Endothelial cell of umbilical vein (primary cell): ENCODE data around the gene RESP18. TPM values are rescaled to one million over a fixed set of nuclear protein-coding genes. Genes with fewer than 3 reads are reported as not detected.

Experiments
- BruUV-seq: library from RNA; stranded (reverse); fragments of 400-500 nt; replicated peaks from 2 replicates; lab custom pipeline; 2021; lab: Mats Ljungman, UMichigan
- CTCF ChIA-PET: fragments of 300-600, 350-600 bp; sonication (Branson Sonifier 250); formaldehyde crosslinking; loops from one replicate; lab custom pipeline; 2021; ENCODE audit warnings: antibody characterized with exemption, inconsistent platforms; lab: Charles Lee
- POLR2A ChIA-PET: fragments of 300-600, 350-600 bp; sonication (Branson Sonifier 250); formaldehyde crosslinking; loops from one replicate; lab custom pipeline; 2021; ENCODE audit warnings: antibody characterized with exemption, inconsistent platforms; lab: Charles Lee
- DNase-seq: peaks from one replicate; pipeline ENCODE4 v3.0.0-alpha.2; 2011; ENCODE audit warnings: low read depth, low spot score
- FAIRE-seq: peaks from 2 replicates; lab custom pipeline; 2011; peaks lifted over from hg19 to GRCh38; lab: Jason Lieb, UNC
- H2AFZ ChIP-seq: 2 replicates; pipeline ENCODE4 v1.6.0; 2012; ENCODE audit warnings: low read depth, low read length, control low read depth, inconsistent platforms
- H3K27ac ChIP-seq: 2 replicates; pipeline ENCODE4 v1.5.1; 2011; ENCODE audit warnings: low read depth, mild to moderate bottlenecking, control low read depth, low read length, moderate library complexity; ENCODE audit not compliant: insufficient read depth
- H3K27me3 ChIP-seq, 2 experiments: 2 replicates each; pipeline versions ENCODE4 v1.6.0 to v1.6.1; 2011; ENCODE audit warnings: low read length in 2 of 2, mixed read lengths in 1 of 2; ENCODE audit not compliant: control insufficient read depth in 2 of 2, insufficient read depth in 2 of 2
- H3K36me3 ChIP-seq, 2 experiments: 2 replicates in 1 of 2; 3 replicates in 1 of 2; pipeline ENCODE4 v1.5.1; 2011; ENCODE audit warnings: low read length in 2 of 2, mild to moderate bottlenecking in 1 of 2, moderate library complexity in 1 of 2; ENCODE audit not compliant: control insufficient read depth in 2 of 2, insufficient read depth in 2 of 2; ENCODE audit errors: extremely low read depth in 1 of 2
- H3K4me1 ChIP-seq: 3 replicates; pipeline ENCODE4 v1.5.1; 2011; ENCODE audit warnings: mild to moderate bottlenecking, low read length; ENCODE audit not compliant: control insufficient read depth, insufficient read depth; ENCODE audit errors: extremely low read depth
- H3K4me2 ChIP-seq: 2 replicates; pipeline ENCODE4 v1.6.1; 2011; ENCODE audit warnings: low read length, control low read depth, mixed read lengths; ENCODE audit not compliant: insufficient read depth
- H3K4me3 ChIP-seq, 3 experiments: fragments of 200-600 bp in 1 of 3; sonication (generic), shearing (Covaris generic) in 1 of 3; replicated peaks in 1 of 3; 2 replicates each; pipeline ENCODE4 v1.5.1; 2011 to 2016; ENCODE audit warnings: control low read depth in 3 of 3, low read length in 3 of 3, mild to moderate bottlenecking in 2 of 3, inconsistent platforms in 1 of 3, low read depth in 1 of 3, moderate library complexity in 1 of 3; ENCODE audit not compliant: insufficient read depth in 1 of 3
- H3K79me2 ChIP-seq: 2 replicates; pipeline ENCODE4 v1.6.0; 2012; ENCODE audit warnings: low read length, inconsistent platforms; ENCODE audit not compliant: control insufficient read depth, insufficient read depth
- H3K9ac ChIP-seq: replicated peaks from 2 replicates; pipeline ENCODE3; 2011; ENCODE audit warnings: low read length, control low read depth; ENCODE audit not compliant: insufficient read depth; ENCODE audit errors: extremely low read depth
- H3K9me1 ChIP-seq: replicated peaks from 3 replicates; pipeline ENCODE4 v1.6.0; 2011; ENCODE audit warnings: mild to moderate bottlenecking, low read length; ENCODE audit not compliant: control insufficient read depth, insufficient read depth; ENCODE audit errors: extremely low read depth
- H3K9me3 ChIP-seq: replicated peaks from 2 replicates; pipeline ENCODE4 v1.5.1; 2012; ENCODE audit warnings: low read length, inconsistent platforms; ENCODE audit not compliant: control insufficient read depth, insufficient read depth
- H4K20me1 ChIP-seq: replicated peaks from 2 replicates; pipeline ENCODE3; 2011; ENCODE audit warnings: mild to moderate bottlenecking, low read length; ENCODE audit not compliant: control insufficient read depth, insufficient read depth; ENCODE audit errors: extremely low read depth
- FOS ChIP-seq: IDR thresholded peaks from 2 replicates; pipeline ENCODE4 v1.6.1; 2011; ENCODE audit warnings: mild to moderate bottlenecking, low read length, moderate library complexity, borderline replicate concordance; ENCODE audit not compliant: insufficient read depth
- JUN ChIP-seq: IDR thresholded peaks from 2 replicates; pipeline ENCODE4 v1.6.1; 2011; ENCODE audit warnings: borderline replicate concordance, low read depth; ENCODE audit not compliant: insufficient read length, insufficient read depth
- MYC ChIP-seq: IDR thresholded peaks from one replicate; pipeline ENCODE4 v1.6.1; 2011; ENCODE audit warnings: mild to moderate bottlenecking, low read depth, low read length
- POLR2AphosphoS5 ChIP-seq: IDR thresholded peaks from 2 replicates; pipeline ENCODE4 v1.6.1; 2012; ENCODE audit warnings: low read depth, mild to moderate bottlenecking, control low read depth, low read length, moderate library complexity; ENCODE audit not compliant: insufficient read depth
- dilution Hi-C: fragments of 300-500 bp; cut with MboI; formaldehyde crosslinking; loops from one replicate; pipeline ENCODE4 v1.15.0; 2019; ENCODE audit warnings: low sequenced_read_pairs; ENCODE audit not compliant: extremely low pct_ligation_motif_present
- intact Hi-C: fragments of 100-400 bp; cut with micrococcal nuclease; formaldehyde crosslinking; loops from one replicate; pipeline ENCODE4 v1.10.0; 2022
- polyA plus RNA-seq, 4 experiments: library from polyadenylated mRNA; depleted of rRNA in 3 of 4; stranded (reverse) in 3 of 4; unstranded in 1 of 4; fragments of >200 nt; gene quantifications; 2 replicates each; pipeline versions ENCODE4 v1.2.1 to v1.2.3, GENCODE V29; 2011 to 2012; ENCODE audit warnings: missing spikeins in 1 of 4
- total RNA-seq: library from RNA; stranded (reverse); gene quantifications from 2 replicates; pipeline ENCODE4 v1.2.3, GENCODE V29; 2021

RESP18 gene
- total and polyA plus RNA-seq, 2 donors (not counting 3 experiments of a cell fraction or from before 2014, with no cell fraction given): not detected

DNA sequence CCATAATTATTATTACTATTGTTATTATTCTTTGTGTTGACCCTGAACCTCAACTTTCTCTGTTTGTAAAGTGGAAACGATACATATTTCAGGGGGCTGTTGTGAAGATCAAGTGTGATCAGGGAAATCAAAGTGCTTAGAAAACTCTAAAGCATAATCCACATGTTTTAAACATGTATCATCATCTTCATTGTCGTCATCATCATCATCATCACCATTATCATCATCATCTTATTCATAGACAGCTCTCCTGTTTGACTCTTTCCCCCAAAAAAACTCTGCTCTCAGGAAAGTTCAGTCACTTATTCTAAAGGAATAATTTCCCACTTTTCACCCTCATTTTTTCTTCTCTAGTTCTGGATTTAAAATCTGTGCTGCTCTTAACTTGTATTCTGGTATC lies 28.3 kb downstream of the RESP18 start:
- TF ChIP-seq POLR2AphosphoS5 (no peak), FOS (no peak), JUN (no peak)
- H4K20me1 ChIP-seq: no peaks in the 10 kb centered on the region
- H3K79me2 ChIP-seq: no peaks in the 10 kb centered on the region
- H3K27me3 ChIP-seq: peaks cover 14 to 21% of the 10 kb centered on the region in 2 experiments
- no peak overlapping the region for H2AFZ ChIP-seq
- dilution Hi-C loops: no loop called here
- H3K4me2 ChIP-seq: no peak overlapping the region
- no peak overlapping the region for H3K9ac ChIP-seq
- DNase-seq: no peak
- intact Hi-C loops: no loop called here
- no TSS peak for BruUV-seq
- H3K27ac ChIP-seq: no peak overlapping the region
- FAIRE-seq: no peak
- ChIA-PET CTCF (interaction anchor here (1.2 to 1.8 kb wide), 2 partner anchors 9 to 25 kb away, joined by 3 to 8 read pairs; partner anchors contain the start of gene DNAJB2), POLR2A (no interaction called here)
- H3K4me1 ChIP-seq: no peaks in the 10 kb centered on the region
- H3K4me3 ChIP-seq: no peak overlapping the region
- no peaks in the 10 kb centered on the region for H3K9me3 ChIP-seq
- no peaks in the 10 kb centered on the region for H3K9me1 ChIP-seq
- no peaks in the 10 kb centered on the region for H3K36me3 ChIP-seq

DNA sequence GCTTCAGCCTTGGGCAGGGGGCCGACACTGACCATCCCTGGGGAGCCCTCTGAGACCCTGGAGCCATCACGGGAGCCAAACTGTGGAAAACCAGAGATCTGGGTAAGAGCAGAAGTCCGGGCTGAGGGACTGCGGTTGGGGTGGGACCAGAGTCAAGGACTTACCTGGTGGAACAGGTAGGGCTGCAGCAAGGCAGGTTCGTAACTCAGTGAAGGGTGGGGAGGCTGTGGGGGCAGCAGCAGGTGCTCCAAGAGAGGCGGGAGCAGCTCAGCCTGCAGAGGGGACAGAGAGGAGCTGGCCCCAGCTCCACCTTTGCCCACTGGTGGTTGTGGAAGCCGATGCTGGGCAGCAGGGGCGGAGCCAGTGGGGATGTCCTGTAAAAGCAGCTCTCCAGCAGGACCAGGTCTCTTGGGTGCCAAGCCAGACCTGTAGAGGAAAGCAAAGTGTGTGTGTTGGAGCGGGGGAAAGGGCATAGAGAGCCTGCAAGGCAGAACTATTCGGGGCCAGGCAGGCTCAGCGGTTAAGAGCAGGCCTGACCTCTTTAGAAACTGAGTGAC lies 30.1 kb downstream of the RESP18 start:
- Histone ChIP-seq H3K4me2 (no peak overlapping the region), H2AFZ (no peak overlapping the region), H3K4me1 (no peaks in the 10 kb centered on the region), H3K9me1 (no peaks in the 10 kb centered on the region), H3K27me3 (peaks cover 7 to 15% of the 10 kb centered on the region in 2 experiments), H3K79me2 (no peaks in the 10 kb centered on the region), H4K20me1 (no peaks in the 10 kb centered on the region), H3K36me3 (no peaks in the 10 kb centered on the region), H3K27ac (no peak overlapping the region), H3K9me3 (no peaks in the 10 kb centered on the region), H3K9ac (no peak overlapping the region), H3K4me3 (no peak overlapping the region)
- POLR2A ChIA-PET: no interaction called here
- BruUV-seq: no TSS peak
- intact Hi-C loops: no loop called here
- CTCF ChIA-PET: interaction anchor here (1.0 to 1.8 kb wide), 4 partner anchors 8 to 273 kb away, joined by 3 to 8 read pairs (median 4); no protein-coding TSS in a partner anchor
- no peak for TF ChIP-seq MYC
- no peak for TF ChIP-seq JUN
- no peak for TF ChIP-seq POLR2AphosphoS5
- FAIRE-seq: no peak
- dilution Hi-C loops: no loop called here
- no peak for DNase-seq
